Testis (tissue), 2 donors: Measurements from ENCODE around the gene IDUA.

Experiments used
- CTCF ChIP-seq, 3 experiments: fragments of 450-650 bp in 2 of 3; fragments of 200-600 bp in 1 of 3; sonication (generic) in 1 of 3; IDR thresholded peaks; one replicate each; pipeline ENCODE4 v1.5.1; 2016 to 2019; ENCODE audit warnings: antibody characterized with exemption in 3 of 3, mild to moderate bottlenecking in 2 of 3, moderate library complexity in 1 of 3
- POLR2A ChIP-seq: fragments of 450-650 bp; IDR thresholded peaks from one replicate; pipeline ENCODE4 v1.6.1; 2017; ENCODE audit warnings: antibody characterized with exemption, mild to moderate bottlenecking, moderate library complexity

- TF ChIP-seq CTCF (IDR thresholded peaks at IDR 0.05) (no peak), POLR2A (no peak)
Measured at GRCh38 chr4:1017706-1018105, 30.9 kb downstream of the IDUA start.
